H1 (cell line): ENCODE results near the gene RTL5.

Experiments
- CHD2 ChIP-seq: IDR thresholded peaks from 2 replicates; pipeline ENCODE4 v1.6.1; 2012; ENCODE audit warnings: low read length, improper control_type of control experiment
- CTCF ChIP-seq, 3 experiments: IDR thresholded peaks; 1 replicate in 2 of 3; 2 replicates in 1 of 3; pipeline versions ENCODE4 v1.5.1 to v1.6.1; 2011; ENCODE audit warnings: low read length in 3 of 3, mild to moderate bottlenecking in 3 of 3, inconsistent platforms in 2 of 3, low read depth in 1 of 3, moderate library complexity in 1 of 3; ENCODE audit not compliant: insufficient read depth in 1 of 3; ENCODE audit errors: control extremely low read depth in 1 of 3
- EP300 ChIP-seq, 2 experiments: IDR thresholded peaks; 1 replicate in 1 of 2; 2 replicates in 1 of 2; pipeline ENCODE4 v1.6.1; 2011 to 2012; ENCODE audit warnings: low read depth in 2 of 2, low read length in 2 of 2, mild to moderate bottlenecking in 2 of 2, borderline replicate concordance in 1 of 2, inconsistent platforms in 1 of 2, moderate library complexity in 1 of 2
- HDAC6 ChIP-seq: IDR thresholded peaks from one replicate; pipeline ENCODE4 v1.7.1; 2012; ENCODE audit warnings: low read depth, mild to moderate bottlenecking, inconsistent platforms, low read length, moderate library complexity
- MAFK ChIP-seq: IDR thresholded peaks from 2 replicates; pipeline ENCODE4 v1.6.1; 2012; ENCODE audit warnings: low read depth, mild to moderate bottlenecking, improper control_type of control experiment, low read length
- MAX ChIP-seq: IDR thresholded peaks from 2 replicates; pipeline ENCODE4 v1.6.1; 2012; ENCODE audit warnings: inconsistent platforms
- POLR2A ChIP-seq, 2 experiments: IDR thresholded peaks; 1 replicate in 1 of 2; 2 replicates in 1 of 2; pipeline ENCODE4 v1.6.1; 2011; ENCODE audit warnings: low read depth in 2 of 2, low read length in 2 of 2, mild to moderate bottlenecking in 2 of 2; ENCODE audit errors: control extremely low read depth in 1 of 2
- RFX5 ChIP-seq: IDR thresholded peaks from 2 replicates; pipeline ENCODE4 v1.6.1; 2011; ENCODE audit warnings: low read depth, low read length, improper control_type of control experiment, borderline replicate concordance
- SP2 ChIP-seq: IDR thresholded peaks from 2 replicates; pipeline ENCODE4 v1.6.1; 2012; ENCODE audit warnings: mild to moderate bottlenecking, low read length, inconsistent platforms
- TAF1 ChIP-seq: IDR thresholded peaks from 2 replicates; pipeline ENCODE4 v1.6.1; 2011; ENCODE audit warnings: mild to moderate bottlenecking, low read depth, low read length
- TCF12 ChIP-seq: IDR thresholded peaks from 2 replicates; pipeline ENCODE4 v1.6.1; 2011; ENCODE audit warnings: low read depth, mild to moderate bottlenecking, low read length

- TF ChIP-seq CHD2 (no peak), POLR2A (IDR thresholded peaks at IDR 0.05; ENCODE audit: control extremely low read depth in 1 of 2, low read depth in 2 of 2, low read length in 2 of 2) (no peak), CTCF (IDR thresholded peaks at IDR 0.05; ENCODE audit: control extremely low read depth in 1 of 3, insufficient read depth in 1 of 3, low read depth in 1 of 3, low read length in 3 of 3) (no peak), SP2 (no peak), TAF1 (no peak), MAX (no peak), TCF12 (no peak), MAFK (no peak), EP300 (IDR thresholded peaks at IDR 0.05; ENCODE audit: borderline replicate concordance in 1 of 2, low read depth in 2 of 2, low read length in 2 of 2) (no peak), HDAC6 (no peak), RFX5 (no peak)
These were observed 13.5 kb upstream of the RTL5 start for GRCh38 chrX:72145181-72145580.
